Upper lobe of left lung (tissue), 4 donors: Measurements from ENCODE around the gene YAP1.

Experiments
- EP300 ChIP-seq, 4 donors: sonication (generic); formaldehyde crosslinking; IDR thresholded peaks; one replicate each; pipeline ENCODE4 v1.5.1; 2017; ENCODE audit warnings: antibody characterized with exemption in 4 of 4, control low read depth in 2 of 4
- POLR2A ChIP-seq, 4 donors: fragments of 450-650 bp; IDR thresholded peaks; one replicate each; pipeline ENCODE4 v1.5.1; 2016 to 2017; ENCODE audit warnings: antibody characterized with exemption in 4 of 4, mild to moderate bottlenecking in 2 of 4
- POLR2AphosphoS5 ChIP-seq, 2 donors: sonication (generic); formaldehyde crosslinking; IDR thresholded peaks; one replicate each; pipeline ENCODE4 v1.5.1; 2017; ENCODE audit warnings: antibody characterized with exemption in 2 of 2
- TF ChIP-seq, protein P1 (sequence below), 6 experiments: fragments of 450-650 bp in 4 of 6; fragments of 200-600 bp in 2 of 6; sonication (generic) in 2 of 6; IDR thresholded peaks; one replicate each; pipeline ENCODE4 v1.5.1; 2016 to 2019; ENCODE audit warnings: antibody characterized with exemption in 6 of 6

DNA sequence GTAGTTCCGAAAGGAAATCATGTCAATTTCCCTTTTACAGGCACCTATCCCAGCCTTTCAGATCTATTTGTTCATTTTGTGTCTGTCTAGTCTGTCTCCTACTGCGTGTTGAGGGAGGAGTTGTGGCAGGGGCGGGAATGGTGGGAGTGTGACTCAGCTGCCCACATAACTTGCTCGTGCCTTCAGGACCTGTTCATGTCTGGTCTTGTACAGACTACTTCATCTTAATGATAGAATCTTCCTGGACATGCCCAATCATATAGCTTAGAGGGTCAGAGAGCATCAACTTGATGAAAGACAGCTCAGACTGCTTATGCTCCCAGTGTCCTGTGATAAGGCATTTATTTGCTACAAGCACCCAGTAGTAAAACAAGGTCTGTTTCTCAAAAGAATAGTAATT lies 146.0 kb downstream of the YAP1 start:
- TF ChIP-seq POLR2A (IDR thresholded peaks at IDR 0.05): no peak
- TF ChIP-seq, protein P1, sequence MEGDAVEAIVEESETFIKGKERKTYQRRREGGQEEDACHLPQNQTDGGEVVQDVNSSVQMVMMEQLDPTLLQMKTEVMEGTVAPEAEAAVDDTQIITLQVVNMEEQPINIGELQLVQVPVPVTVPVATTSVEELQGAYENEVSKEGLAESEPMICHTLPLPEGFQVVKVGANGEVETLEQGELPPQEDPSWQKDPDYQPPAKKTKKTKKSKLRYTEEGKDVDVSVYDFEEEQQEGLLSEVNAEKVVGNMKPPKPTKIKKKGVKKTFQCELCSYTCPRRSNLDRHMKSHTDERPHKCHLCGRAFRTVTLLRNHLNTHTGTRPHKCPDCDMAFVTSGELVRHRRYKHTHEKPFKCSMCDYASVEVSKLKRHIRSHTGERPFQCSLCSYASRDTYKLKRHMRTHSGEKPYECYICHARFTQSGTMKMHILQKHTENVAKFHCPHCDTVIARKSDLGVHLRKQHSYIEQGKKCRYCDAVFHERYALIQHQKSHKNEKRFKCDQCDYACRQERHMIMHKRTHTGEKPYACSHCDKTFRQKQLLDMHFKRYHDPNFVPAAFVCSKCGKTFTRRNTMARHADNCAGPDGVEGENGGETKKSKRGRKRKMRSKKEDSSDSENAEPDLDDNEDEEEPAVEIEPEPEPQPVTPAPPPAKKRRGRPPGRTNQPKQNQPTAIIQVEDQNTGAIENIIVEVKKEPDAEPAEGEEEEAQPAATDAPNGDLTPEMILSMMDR (IDR thresholded peaks at IDR 0.05): no peak
- no peak for TF ChIP-seq POLR2AphosphoS5 (IDR thresholded peaks at IDR 0.05)
- TF ChIP-seq EP300 (IDR thresholded peaks at IDR 0.05): no peak
